VCaP (cell line): Measurements from ENCODE around the gene TET3.

Experiments used
- H3K27ac ChIP-seq: fragments of 450-650 bp; 2 replicates; pipeline ENCODE4 v1.5.1; 2017
- CTCF ChIP-seq: fragments of 450-650 bp; conservative IDR thresholded peaks from 2 replicates; pipeline ENCODE4 v1.5.1; 2017; ENCODE audit warnings: mild to moderate bottlenecking, moderate library complexity

The TET3 gene

GRCh38 chr2:73944714-73945113 lies 40.0 kb upstream of the TET3 start:
- no peak overlapping the region for H3K27ac ChIP-seq
- TF ChIP-seq CTCF, result no peak

GRCh38 chr2:73946215-73946614 lies 38.5 kb upstream of the TET3 start:
- TF ChIP-seq CTCF, result no peak

GRCh38 chr2:73946666-73947065 lies 38.0 kb upstream of the TET3 start:
- no peak for TF ChIP-seq CTCF
- H3K27ac ChIP-seq, result no peak overlapping the region

More at GRCh38 chr2:73946215-73946614, 38.5 kb upstream of the TET3 start:
- H3K27ac ChIP-seq, result no peak overlapping the region

- no peak for TF ChIP-seq CTCF
- no peak overlapping the region for H3K27ac ChIP-seq
These were observed 37.2 kb upstream of the TET3 start for GRCh38 chr2:73947412-73948018.

GRCh38 chr2:73949802-73950201 lies 34.9 kb upstream of the TET3 start:
- no peak for TF ChIP-seq CTCF
- no peak overlapping the region for H3K27ac ChIP-seq

- no peak for TF ChIP-seq CTCF
- H3K27ac ChIP-seq, result no peak overlapping the region
These were observed 31.9 kb upstream of the TET3 start for GRCh38 chr2:73952499-73953446.

GRCh38 chr2:73956218-73956865 lies 28.4 kb upstream of the TET3 start:
- no peak overlapping the region for H3K27ac ChIP-seq
- no peak for TF ChIP-seq CTCF
